ENCODE data around the gene PIK3AP1.

PIK3AP1 gene

DNA sequence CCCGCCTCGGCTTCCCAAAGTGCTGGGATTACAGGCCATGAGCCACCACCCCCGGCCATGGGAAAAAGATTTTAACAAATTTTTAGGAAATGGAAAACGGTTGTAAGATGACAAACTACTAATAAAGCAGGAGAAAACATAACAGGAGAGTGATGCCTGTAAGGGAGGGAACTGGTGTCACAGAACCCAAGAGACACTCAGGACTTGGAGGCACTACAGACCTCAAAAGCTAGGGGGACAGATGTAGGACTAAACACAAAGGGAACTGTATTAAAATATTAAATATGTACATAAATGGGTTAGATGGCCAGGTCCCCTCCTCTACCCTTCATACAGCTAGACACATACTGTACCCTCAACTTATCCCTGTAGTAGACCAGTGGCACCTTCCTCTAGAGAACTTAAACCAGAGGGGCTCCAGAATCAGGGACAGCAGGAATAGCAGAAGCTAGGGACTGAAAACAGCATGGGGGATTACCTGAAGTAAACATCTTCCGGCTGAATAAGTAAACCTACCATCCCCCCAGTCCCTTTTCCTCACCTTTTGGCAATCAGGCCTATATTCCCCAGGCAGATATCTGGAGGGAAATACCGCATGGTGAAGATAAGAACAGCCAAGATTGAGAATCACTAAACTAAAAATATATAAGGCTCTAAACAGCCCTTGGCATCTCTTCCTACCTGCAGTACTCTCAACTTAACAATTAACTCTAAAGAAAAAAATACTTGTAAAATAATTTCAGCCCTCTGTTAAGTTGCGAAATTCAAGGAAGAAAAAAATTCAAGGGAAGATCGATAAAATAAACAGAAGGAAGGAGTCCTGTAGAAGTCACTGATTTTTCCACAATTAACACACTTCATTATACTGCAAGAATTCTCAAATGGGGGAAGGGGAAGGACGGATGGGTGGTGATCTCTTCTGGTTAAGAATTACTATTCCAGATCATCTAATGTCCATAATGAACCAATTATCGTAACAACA, 149.0 kb downstream of the PIK3AP1 start:
- no peak for DNase-seq (ENCODE audit: extremely low read depth, low read depth)
- TF ChIP-seq, protein P1, sequence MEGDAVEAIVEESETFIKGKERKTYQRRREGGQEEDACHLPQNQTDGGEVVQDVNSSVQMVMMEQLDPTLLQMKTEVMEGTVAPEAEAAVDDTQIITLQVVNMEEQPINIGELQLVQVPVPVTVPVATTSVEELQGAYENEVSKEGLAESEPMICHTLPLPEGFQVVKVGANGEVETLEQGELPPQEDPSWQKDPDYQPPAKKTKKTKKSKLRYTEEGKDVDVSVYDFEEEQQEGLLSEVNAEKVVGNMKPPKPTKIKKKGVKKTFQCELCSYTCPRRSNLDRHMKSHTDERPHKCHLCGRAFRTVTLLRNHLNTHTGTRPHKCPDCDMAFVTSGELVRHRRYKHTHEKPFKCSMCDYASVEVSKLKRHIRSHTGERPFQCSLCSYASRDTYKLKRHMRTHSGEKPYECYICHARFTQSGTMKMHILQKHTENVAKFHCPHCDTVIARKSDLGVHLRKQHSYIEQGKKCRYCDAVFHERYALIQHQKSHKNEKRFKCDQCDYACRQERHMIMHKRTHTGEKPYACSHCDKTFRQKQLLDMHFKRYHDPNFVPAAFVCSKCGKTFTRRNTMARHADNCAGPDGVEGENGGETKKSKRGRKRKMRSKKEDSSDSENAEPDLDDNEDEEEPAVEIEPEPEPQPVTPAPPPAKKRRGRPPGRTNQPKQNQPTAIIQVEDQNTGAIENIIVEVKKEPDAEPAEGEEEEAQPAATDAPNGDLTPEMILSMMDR (IDR thresholded peaks at IDR 0.05; ENCODE audit: low read depth, low read length, missing control alignments): no peak
- H3K4me3 ChIP-seq (replicated peaks; ENCODE audit: low read depth, low read length): no peak overlapping the region

DNA sequence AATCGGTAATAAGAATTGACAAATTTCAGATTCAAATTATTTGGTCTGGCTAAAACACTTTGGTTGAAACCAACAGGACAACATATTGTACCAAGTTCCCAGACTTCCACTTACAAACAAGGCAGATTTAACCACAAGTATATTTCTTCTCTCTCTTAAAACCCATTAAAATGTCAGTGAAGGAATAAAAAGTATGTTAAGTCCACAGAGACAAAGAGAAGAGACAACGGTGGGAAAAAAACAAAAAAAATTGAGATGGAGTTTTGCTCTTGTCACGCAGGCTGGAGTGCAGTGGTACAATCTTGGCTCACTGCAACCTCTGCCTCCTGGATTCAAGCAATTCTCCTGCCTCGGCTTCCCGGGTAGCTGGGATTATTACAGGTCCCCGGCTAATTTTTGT, 149.8 kb downstream of the PIK3AP1 start:
- DNase-seq (ENCODE audit: extremely low read depth, low read depth): no peak
- no peak overlapping the region for H3K4me3 ChIP-seq (replicated peaks; ENCODE audit: low read depth, low read length)
- TF ChIP-seq, protein P1 (IDR thresholded peaks at IDR 0.05; ENCODE audit: low read depth, low read length, missing control alignments): no peak

DNA sequence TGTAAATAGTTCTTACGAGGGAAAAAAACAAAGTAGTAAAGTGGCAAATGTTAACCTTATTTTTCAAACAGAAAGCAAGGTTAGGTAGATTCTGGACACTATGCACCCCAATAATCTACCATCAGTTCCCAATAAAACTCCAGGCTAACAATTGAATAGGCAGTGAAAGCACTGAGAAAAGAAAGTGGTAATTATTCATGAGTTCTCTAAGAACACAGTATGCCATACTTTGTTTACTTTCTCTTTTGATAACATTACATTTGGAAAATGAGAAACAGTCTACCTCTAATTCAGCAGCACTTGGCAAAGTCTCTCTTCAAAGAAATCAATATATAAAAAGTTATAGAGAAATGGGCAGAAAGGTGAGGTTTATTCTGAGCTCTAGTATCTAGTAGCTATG, 151.9 kb downstream of the PIK3AP1 start:
- TF ChIP-seq, protein P1 (IDR thresholded peaks at IDR 0.05; ENCODE audit: low read depth, low read length, missing control alignments): no peak
- DNase-seq (ENCODE audit: extremely low read depth, low read depth): no peak
- no peak overlapping the region for H3K4me3 ChIP-seq (replicated peaks; ENCODE audit: low read depth, low read length)

DNA sequence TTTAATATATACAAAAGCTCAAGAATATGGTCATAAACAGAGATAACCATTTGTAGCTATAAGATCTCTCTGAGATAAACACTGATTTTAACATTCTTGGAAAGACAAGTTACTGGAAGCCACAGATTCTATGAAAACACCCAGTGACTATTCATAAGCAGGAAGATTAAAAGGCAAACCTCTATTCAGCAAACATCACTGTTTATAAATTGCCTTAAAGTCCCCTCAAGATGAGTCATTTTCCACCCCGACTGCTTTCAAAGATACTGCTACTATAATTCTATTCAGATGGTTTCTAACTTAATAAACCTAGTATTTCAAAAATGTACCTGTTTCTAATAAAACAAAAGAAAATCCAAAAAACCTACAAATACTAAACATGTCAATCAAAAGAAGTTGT, 154.5 kb downstream of the PIK3AP1 start:
- no peak overlapping the region for H3K4me3 ChIP-seq (replicated peaks; ENCODE audit: low read depth, low read length)
- peak; percentile 30 for DNase-seq (ENCODE audit: extremely low read depth, low read depth)
- TF ChIP-seq, protein P1 (IDR thresholded peaks at IDR 0.05; ENCODE audit: low read depth, low read length, missing control alignments): no peak

DNA sequence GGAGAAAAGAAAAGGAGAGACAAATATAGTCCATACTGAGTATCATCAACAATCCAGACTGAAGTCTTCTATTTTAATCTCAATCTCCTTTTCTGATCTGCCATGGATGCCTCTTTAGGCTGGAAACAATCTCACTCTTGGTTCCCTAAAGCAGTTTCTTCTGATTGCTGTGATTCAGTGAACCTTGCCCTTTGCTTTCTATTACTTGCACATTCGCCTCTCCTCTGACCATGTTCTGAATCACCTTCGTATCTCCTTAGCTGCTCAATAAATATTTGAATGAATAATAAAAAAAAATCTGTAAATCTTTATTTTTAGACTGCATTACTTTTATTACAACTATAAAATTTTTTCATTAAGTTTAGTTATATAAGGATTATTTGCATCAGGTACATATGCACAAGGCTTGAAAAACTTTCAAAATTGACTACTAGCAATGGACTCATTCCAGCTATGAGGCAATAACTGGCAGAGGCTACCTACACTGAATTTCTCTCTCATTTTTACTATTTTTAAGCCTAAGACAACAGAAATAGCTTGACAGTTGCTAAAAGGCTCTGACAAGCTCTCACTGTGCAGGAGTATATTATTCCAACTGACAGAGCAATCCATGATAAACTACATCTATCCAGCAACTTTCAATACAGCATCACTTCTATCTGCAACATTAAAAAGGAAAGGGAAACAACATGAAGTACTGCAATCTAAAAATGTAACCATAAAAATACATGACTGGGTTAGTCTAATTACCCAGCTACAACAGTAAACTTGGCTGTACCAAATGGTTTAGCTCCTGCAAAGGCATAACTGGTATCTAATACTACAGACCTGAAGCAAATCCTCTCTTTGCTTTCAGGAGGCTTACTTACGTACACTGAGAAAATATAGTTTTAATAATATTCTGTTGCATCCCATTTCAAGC, 159.1 kb downstream of the PIK3AP1 start:
- no peak overlapping the region for H3K4me3 ChIP-seq (replicated peaks; ENCODE audit: low read depth, low read length)
- TF ChIP-seq, protein P1 (IDR thresholded peaks at IDR 0.05; ENCODE audit: low read depth, low read length, missing control alignments): no peak
- no peak for DNase-seq (ENCODE audit: extremely low read depth, low read depth)

DNA sequence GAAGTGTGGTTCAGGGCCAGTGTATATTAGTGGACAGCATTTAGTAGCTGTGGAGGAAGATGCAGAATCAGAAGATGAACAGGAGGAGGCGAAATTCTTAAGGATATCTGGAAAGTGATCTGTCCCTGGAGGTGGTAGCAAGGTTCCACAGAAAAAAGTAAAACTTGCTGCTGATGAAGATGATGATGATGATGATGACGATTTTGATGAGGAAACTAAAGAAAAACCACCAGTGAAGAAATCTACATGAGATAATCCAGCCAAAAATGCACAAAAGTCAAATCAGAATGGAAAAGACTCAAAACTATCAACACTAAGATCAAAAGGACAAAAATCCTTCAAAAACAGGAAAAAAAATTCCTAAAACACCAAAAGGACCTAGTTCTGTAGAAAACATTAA, 159.8 kb downstream of the PIK3AP1 start:
- H3K4me3 ChIP-seq (replicated peaks; ENCODE audit: low read depth, low read length): no peak overlapping the region
- DNase-seq (ENCODE audit: extremely low read depth, low read depth): no peak
- TF ChIP-seq, protein P1 (IDR thresholded peaks at IDR 0.05; ENCODE audit: low read depth, low read length, missing control alignments): no peak

All from HFF-Myc (cell line).